HEK293 (cell line): ENCODE measurements around the gene SEMG1.

Experiments used
- YY1 ChIP-seq: fragments of 450-650 bp; formaldehyde crosslinking; IDR thresholded peaks from 2 replicates; pipeline ENCODE4 v1.5.1; 2018; ENCODE audit warnings: missing biosample characterization, missing genetic modification characterization
- ZNF169 ChIP-seq: fragments of 450-650 bp; formaldehyde crosslinking; IDR thresholded peaks from 2 replicates; pipeline ENCODE4 v1.5.1; 2016; ENCODE audit warnings: missing biosample characterization, missing genetic modification characterization
- ZNF302 ChIP-seq: fragments of 450-650 bp; formaldehyde crosslinking; IDR thresholded peaks from 2 replicates; pipeline ENCODE4 v1.5.1; 2016; ENCODE audit warnings: missing biosample characterization, missing genetic modification characterization, low read depth
- ZNF335 ChIP-seq: fragments of 450-650 bp; formaldehyde crosslinking; conservative IDR thresholded peaks from 2 replicates; pipeline ENCODE4 v1.5.1; 2016; ENCODE audit warnings: missing biosample characterization, missing genetic modification characterization
- ZNF404 ChIP-seq: fragments of 450-650 bp; formaldehyde crosslinking; IDR thresholded peaks from 2 replicates; pipeline ENCODE4 v1.5.1; 2017; ENCODE audit warnings: missing biosample characterization, missing genetic modification characterization
- ZNF433 ChIP-seq: fragments of 450-650 bp; formaldehyde crosslinking; IDR thresholded peaks from 2 replicates; pipeline ENCODE4 v1.5.1; 2016; ENCODE audit warnings: missing biosample characterization, missing genetic modification characterization, low read depth
- ZNF548 ChIP-seq: fragments of 450-650 bp; formaldehyde crosslinking; IDR thresholded peaks from 2 replicates; pipeline ENCODE4 v1.5.1; 2016; ENCODE audit warnings: missing biosample characterization, missing genetic modification characterization
- ZNF623 ChIP-seq: fragments of 450-650 bp; formaldehyde crosslinking; IDR thresholded peaks from 2 replicates; pipeline ENCODE4 v1.5.1; 2016; ENCODE audit warnings: missing biosample characterization, missing genetic modification characterization
- ZNF843 ChIP-seq: fragments of 450-650 bp; formaldehyde crosslinking; IDR thresholded peaks from 2 replicates; pipeline ENCODE4 v1.5.1; 2016; ENCODE audit warnings: missing biosample characterization, missing genetic modification characterization
- TF ChIP-seq, protein P1 (sequence below): fragments of 450-650 bp; formaldehyde crosslinking; IDR thresholded peaks from 2 replicates; pipeline ENCODE4 v1.5.1; 2016; ENCODE audit warnings: missing biosample characterization, missing genetic modification characterization
- TF ChIP-seq, protein P2 (sequence below): fragments of 450-650 bp; formaldehyde crosslinking; IDR thresholded peaks from 2 replicates; pipeline ENCODE4 v1.5.1; 2016; ENCODE audit warnings: missing biosample characterization, missing genetic modification characterization, borderline replicate concordance
- TF ChIP-seq, protein P3 (sequence below): fragments of 450-650 bp; formaldehyde crosslinking; IDR thresholded peaks from 2 replicates; pipeline ENCODE4 v1.5.1; 2016; ENCODE audit warnings: missing biosample characterization, missing genetic modification characterization

DNA sequence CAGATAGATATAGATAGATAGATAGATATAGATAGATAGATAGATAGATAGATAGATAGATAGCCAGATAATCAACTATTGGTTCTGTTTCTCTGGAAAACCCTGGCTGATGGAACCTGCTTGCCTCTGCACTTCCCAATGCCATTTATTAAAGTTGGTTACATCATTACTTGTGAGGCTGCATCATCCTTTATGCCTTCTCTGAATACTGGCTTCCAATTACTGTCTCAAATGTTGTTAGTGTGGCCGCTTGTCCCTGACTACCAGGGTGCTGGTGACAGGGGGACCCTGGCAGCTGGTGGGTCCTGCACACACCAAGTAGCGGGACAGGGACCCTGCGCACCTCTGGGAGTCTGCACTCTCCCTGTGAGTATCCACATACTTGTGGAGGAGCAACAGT lies 51.4 kb downstream of the SEMG1 start:
- TF ChIP-seq ZNF843, result no peak
- no peak for TF ChIP-seq ZNF548 (tag by site-specific recombination)
- TF ChIP-seq, protein P1, sequence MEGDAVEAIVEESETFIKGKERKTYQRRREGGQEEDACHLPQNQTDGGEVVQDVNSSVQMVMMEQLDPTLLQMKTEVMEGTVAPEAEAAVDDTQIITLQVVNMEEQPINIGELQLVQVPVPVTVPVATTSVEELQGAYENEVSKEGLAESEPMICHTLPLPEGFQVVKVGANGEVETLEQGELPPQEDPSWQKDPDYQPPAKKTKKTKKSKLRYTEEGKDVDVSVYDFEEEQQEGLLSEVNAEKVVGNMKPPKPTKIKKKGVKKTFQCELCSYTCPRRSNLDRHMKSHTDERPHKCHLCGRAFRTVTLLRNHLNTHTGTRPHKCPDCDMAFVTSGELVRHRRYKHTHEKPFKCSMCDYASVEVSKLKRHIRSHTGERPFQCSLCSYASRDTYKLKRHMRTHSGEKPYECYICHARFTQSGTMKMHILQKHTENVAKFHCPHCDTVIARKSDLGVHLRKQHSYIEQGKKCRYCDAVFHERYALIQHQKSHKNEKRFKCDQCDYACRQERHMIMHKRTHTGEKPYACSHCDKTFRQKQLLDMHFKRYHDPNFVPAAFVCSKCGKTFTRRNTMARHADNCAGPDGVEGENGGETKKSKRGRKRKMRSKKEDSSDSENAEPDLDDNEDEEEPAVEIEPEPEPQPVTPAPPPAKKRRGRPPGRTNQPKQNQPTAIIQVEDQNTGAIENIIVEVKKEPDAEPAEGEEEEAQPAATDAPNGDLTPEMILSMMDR (tag by site-specific recombination), result no peak
- TF ChIP-seq, protein P2, sequence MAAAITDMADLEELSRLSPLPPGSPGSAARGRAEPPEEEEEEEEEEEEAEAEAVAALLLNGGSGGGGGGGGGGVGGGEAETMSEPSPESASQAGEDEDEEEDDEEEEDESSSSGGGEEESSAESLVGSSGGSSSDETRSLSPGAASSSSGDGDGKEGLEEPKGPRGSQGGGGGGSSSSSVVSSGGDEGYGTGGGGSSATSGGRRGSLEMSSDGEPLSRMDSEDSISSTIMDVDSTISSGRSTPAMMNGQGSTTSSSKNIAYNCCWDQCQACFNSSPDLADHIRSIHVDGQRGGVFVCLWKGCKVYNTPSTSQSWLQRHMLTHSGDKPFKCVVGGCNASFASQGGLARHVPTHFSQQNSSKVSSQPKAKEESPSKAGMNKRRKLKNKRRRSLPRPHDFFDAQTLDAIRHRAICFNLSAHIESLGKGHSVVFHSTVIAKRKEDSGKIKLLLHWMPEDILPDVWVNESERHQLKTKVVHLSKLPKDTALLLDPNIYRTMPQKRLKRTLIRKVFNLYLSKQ, result no peak
- TF ChIP-seq ZNF335 (tag by site-specific recombination), result no peak
- no peak for TF ChIP-seq ZNF433 (tag by site-specific recombination)
- TF ChIP-seq, protein P3, sequence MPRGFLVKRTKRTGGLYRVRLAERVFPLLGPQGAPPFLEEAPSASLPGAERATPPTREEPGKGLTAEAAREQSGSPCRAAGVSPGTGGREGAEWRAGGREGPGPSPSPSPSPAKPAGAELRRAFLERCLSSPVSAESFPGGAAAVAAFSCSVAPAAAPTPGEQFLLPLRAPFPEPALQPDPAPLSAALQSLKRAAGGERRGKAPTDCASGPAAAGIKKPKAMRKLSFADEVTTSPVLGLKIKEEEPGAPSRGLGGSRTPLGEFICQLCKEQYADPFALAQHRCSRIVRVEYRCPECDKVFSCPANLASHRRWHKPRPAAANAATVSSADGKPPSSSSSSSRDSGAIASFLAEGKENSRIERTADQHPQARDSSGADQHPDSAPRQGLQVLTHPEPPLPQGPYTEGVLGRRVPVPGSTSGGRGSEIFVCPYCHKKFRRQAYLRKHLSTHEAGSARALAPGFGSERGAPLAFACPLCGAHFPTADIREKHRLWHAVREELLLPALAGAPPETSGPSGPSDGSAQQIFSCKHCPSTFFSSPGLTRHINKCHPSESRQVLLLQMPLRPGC (tag by site-specific recombination), result no peak
- TF ChIP-seq ZNF169 (tag by site-specific recombination), result no peak
- no peak for TF ChIP-seq ZNF623 (tag by site-specific recombination)
- TF ChIP-seq YY1 (tag by site-specific recombination), result no peak
- no peak for TF ChIP-seq ZNF404 (tag by site-specific recombination)
- TF ChIP-seq ZNF302 (tag by site-specific recombination), result no peak
